BLaER1 (cell line): Measurements from ENCODE around the gene ZP1.

Source experiments
- H3K27ac ChIP-seq: shearing (Covaris generic); formaldehyde crosslinking; 2 replicates; pipeline ENCODE4 v1.8.1; 2022
- H3K27me3 ChIP-seq: shearing (Covaris generic); formaldehyde crosslinking; 2 replicates; pipeline ENCODE4 v1.8.1; 2022
- H3K36me3 ChIP-seq: shearing (Covaris generic); formaldehyde crosslinking; 2 replicates; pipeline ENCODE4 v1.8.1; 2022
- H3K4me1 ChIP-seq: shearing (Covaris generic); formaldehyde crosslinking; 2 replicates; pipeline ENCODE4 v1.8.1; 2022
- H3K4me2 ChIP-seq: shearing (Covaris generic); formaldehyde crosslinking; 2 replicates; pipeline ENCODE4 v1.8.1; 2022
- H3K4me3 ChIP-seq: shearing (Covaris generic); formaldehyde crosslinking; 2 replicates; pipeline ENCODE4 v1.8.1; 2022
- H3K9ac ChIP-seq: shearing (Covaris generic); formaldehyde crosslinking; 2 replicates; pipeline ENCODE4 v1.8.1; 2022
- H3K9me3 ChIP-seq: shearing (Covaris generic); formaldehyde crosslinking; 2 replicates; pipeline ENCODE4 v1.8.1; 2022
- H4K20me1 ChIP-seq: shearing (Covaris generic); formaldehyde crosslinking; 2 replicates; pipeline ENCODE4 v1.8.1; 2022
- Cebpa-rat ChIP-seq: shearing (Covaris generic); IDR thresholded peaks from 2 replicates; pipeline ENCODE4 v1.8.1; 2022

ZP1 gene

GRCh38 chr11:60844045-60844869 is 23.1 kb upstream of the ZP1 start:
- Histone ChIP-seq H3K36me3 (peaks cover 26% of the 10 kb centered on the region), H3K9ac (peak overlapping the region; percentile 92), H3K27me3 (no peaks in the 10 kb centered on the region), H4K20me1 (peaks cover 64% of the 10 kb centered on the region), H3K27ac (peak overlapping the region; percentile 88), H3K4me1 (peaks cover 69% of the 10 kb centered on the region), H3K4me2 (peak overlapping the region; percentile 97), H3K4me3 (peak overlapping the region; percentile 88), H3K9me3 (no peaks in the 10 kb centered on the region)
- no peak for TF ChIP-seq Cebpa-rat

- Histone ChIP-seq H3K36me3 (peaks cover 32% of the 10 kb centered on the region), H3K9ac (peak overlapping the region; percentile 92), H3K27ac (peak overlapping the region; percentile 88), H3K4me2 (peak overlapping the region; percentile 97), H3K4me3 (peak overlapping the region; percentile 88), H3K9me3 (no peaks in the 10 kb centered on the region), H3K4me1 (peaks cover 74% of the 10 kb centered on the region), H4K20me1 (peaks cover 68% of the 10 kb centered on the region), H3K27me3 (no peaks in the 10 kb centered on the region)
- TF ChIP-seq Cebpa-rat, result no peak
Observed at GRCh38 chr11:60844870-60845221, 22.5 kb upstream of the ZP1 start.

DNA sequence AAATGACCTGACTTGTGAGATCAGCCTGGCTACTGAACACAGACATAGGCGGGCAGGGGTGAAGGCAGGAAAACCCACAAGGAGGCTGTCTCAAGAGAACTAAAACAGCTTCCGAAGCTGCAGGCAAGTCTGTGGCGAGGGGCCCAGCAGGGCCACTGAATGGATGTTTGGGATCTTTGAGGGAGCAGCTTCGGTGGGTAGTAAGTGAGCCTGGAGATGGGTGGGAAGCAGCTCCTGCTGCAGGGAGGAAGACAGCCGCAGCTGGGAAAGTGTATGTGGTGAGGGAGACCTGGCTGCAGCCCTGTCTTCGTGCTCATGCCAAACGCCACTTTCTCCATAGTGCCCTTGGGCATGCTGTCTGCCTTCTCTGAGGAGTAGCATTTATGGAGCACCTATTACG is 22.0 kb upstream of the ZP1 start:
- no peaks in the 10 kb centered on the region for H3K27me3 ChIP-seq
- TF ChIP-seq Cebpa-rat, result no peak
- peak overlapping the region; percentile 88; the same call in 1 of the 2 replicates for H3K27ac ChIP-seq
- peaks cover 68% of the 10 kb centered on the region for H4K20me1 ChIP-seq
- H3K4me3 ChIP-seq, result peak overlapping the region; percentile 88
- peaks cover 74% of the 10 kb centered on the region for H3K4me1 ChIP-seq
- peak overlapping the region; percentile 97 for H3K4me2 ChIP-seq
- no peaks in the 10 kb centered on the region for H3K9me3 ChIP-seq
- peak overlapping the region; percentile 92 for H3K9ac ChIP-seq
- peaks cover 36% of the 10 kb centered on the region for H3K36me3 ChIP-seq

DNA sequence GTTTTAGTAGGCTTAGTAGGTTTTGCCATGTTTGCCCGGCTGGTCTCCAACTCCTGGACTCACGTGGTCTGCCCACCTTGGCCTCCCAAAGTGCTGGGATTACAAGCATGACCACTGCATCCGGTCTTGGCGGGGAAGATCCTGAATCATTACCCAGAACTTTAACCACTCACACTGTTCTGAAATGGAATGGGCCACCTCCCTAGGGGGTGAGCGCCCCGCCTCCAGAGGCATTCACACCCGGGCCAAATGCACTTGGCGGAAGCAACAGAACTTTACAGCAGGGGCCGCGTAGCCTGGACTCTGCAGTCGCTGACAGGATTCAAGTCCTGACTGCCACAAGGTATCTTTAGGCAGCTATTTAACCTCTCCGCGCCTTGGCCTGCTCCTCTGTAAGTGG is 20.1 kb upstream of the ZP1 start:
- Histone ChIP-seq H3K36me3 (peaks cover 56% of the 10 kb centered on the region), H3K27me3 (no peaks in the 10 kb centered on the region), H3K4me3 (no peak overlapping the region), H3K9ac (no peak overlapping the region), H3K9me3 (peaks cover 2% of the 10 kb centered on the region; the same call in 1 of the 2 replicates), H3K27ac (peak overlapping the region; percentile 79), H4K20me1 (peaks cover 68% of the 10 kb centered on the region), H3K4me1 (peaks cover 65% of the 10 kb centered on the region), H3K4me2 (peak overlapping the region; percentile 80)
- no peak for TF ChIP-seq Cebpa-rat

- Histone ChIP-seq H3K4me2 (peak overlapping the region; percentile 80), H3K4me3 (peak overlapping the region; percentile 12; the same call in 1 of the 2 replicates), H3K4me1 (peaks cover 66% of the 10 kb centered on the region), H3K9ac (peak overlapping the region; percentile 73), H4K20me1 (peaks cover 68% of the 10 kb centered on the region), H3K36me3 (peaks cover 62% of the 10 kb centered on the region), H3K27me3 (no peaks in the 10 kb centered on the region), H3K27ac (peak overlapping the region; percentile 79), H3K9me3 (peaks cover 8% of the 10 kb centered on the region; the same call in 1 of the 2 replicates)
- no peak for TF ChIP-seq Cebpa-rat
Observed at GRCh38 chr11:60847896-60848295, 19.4 kb upstream of the ZP1 start.

- peaks cover 69% of the 10 kb centered on the region for H3K36me3 ChIP-seq
- H3K27ac ChIP-seq, result peak overlapping the region; percentile 79
- peaks cover 59% of the 10 kb centered on the region for H4K20me1 ChIP-seq
- H3K9ac ChIP-seq, result peak overlapping the region; percentile 73
- H3K9me3 ChIP-seq, result peaks cover 10% of the 10 kb centered on the region; the same call in 1 of the 2 replicates
- peak overlapping the region; percentile 12; the same call in 1 of the 2 replicates for H3K4me3 ChIP-seq
- peak overlapping the region; percentile 80 for H3K4me2 ChIP-seq
- H3K27me3 ChIP-seq, result no peaks in the 10 kb centered on the region
- peaks cover 69% of the 10 kb centered on the region for H3K4me1 ChIP-seq
- no peak for TF ChIP-seq Cebpa-rat
Observed at GRCh38 chr11:60848714-60849151, 18.6 kb upstream of the ZP1 start.

DNA sequence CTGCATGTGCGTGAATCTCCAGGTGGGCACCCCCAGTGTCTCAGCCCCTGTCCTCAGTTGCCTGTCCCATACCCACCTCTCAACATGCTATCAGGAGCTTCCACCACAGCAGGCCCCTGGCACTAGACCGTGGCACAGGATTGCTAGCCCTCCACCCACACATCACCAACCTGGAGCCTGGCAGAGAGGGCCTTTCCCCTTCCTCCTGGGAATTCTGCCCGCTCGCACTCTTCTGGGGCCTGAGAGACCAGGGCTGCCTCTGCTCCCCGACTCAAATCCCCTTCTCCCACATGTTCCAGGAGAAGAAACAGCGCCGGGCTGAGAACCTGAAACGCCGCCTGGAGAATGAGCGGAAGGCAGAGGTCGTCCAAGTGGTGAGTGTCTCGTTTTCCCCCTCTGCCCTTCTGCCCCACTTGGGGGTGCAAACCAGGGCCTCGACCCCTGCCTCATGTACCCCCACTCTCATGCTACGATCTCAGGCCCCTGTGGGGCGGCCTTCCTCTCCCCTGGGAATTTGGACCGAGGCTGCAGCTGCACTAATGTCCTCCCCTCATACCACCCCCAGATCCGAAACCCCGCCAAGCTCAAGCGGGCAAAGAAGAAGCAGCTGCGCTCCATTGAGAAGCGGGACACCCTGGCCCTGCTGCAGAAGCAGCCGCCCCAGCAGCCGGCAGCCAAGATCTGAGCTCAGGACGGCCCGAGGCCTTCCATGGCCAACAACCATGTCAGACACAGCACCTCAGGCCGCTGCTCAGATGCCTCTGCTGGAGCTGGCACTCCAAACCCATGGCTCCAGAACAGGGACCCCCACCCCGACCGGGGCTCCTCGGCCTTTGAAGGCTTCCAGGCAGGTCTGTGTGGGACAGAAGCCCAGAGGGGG is 17.5 kb upstream of the ZP1 start:
- peaks cover 69% of the 10 kb centered on the region for H3K4me1 ChIP-seq
- TF ChIP-seq Cebpa-rat, result no peak
- H3K4me2 ChIP-seq, result peak overlapping the region; percentile 80

GRCh38 chr11:60851327-60852104 is 15.8 kb upstream of the ZP1 start:
- Histone ChIP-seq H3K9me3 (peaks cover 10% of the 10 kb centered on the region; the same call in 1 of the 2 replicates), H3K4me3 (no peak overlapping the region), H3K4me2 (no peak overlapping the region), H3K4me1 (peaks cover 69% of the 10 kb centered on the region), H4K20me1 (peaks cover 31% of the 10 kb centered on the region), H3K36me3 (peaks cover 59% of the 10 kb centered on the region), H3K27ac (no peak overlapping the region), H3K27me3 (no peaks in the 10 kb centered on the region), H3K9ac (no peak overlapping the region; the same call in 1 of the 2 replicates)
- TF ChIP-seq Cebpa-rat, result no peak

More for the DNA sequence above, 17.5 kb upstream of the ZP1 start:
- no peaks in the 10 kb centered on the region for H3K27me3 ChIP-seq
- no peak overlapping the region for H3K9ac ChIP-seq
- 0 out of 2 replicates have a peak overlapping the region, but pooled peaks have one; percentile 22 for H3K27ac ChIP-seq
- H3K4me3 ChIP-seq, result no peak overlapping the region
- H3K9me3 ChIP-seq, result peaks cover 10% of the 10 kb centered on the region; the same call in 1 of the 2 replicates
- H4K20me1 ChIP-seq, result peaks cover 48% of the 10 kb centered on the region
- peaks cover 69% of the 10 kb centered on the region for H3K36me3 ChIP-seq
